Activated naive CD4-positive, alpha-beta T cell treated with anti-CD3 and anti-CD28 coated beads, Interleukin-2, amount 50 U/mL, for 72 hours (primary cell): ENCODE measurements around the gene GJA9. TPM values are rescaled to one million over a fixed set of nuclear protein-coding genes. Genes with fewer than 3 reads are reported as not detected.
A peak's percentile ranks its signal among the peaks of the same experiment; 100 is the strongest.
"Not testable (repeated sequence)": the region's sequence is repeated elsewhere in the genome, so short reads cannot be mapped to it uniquely, and the experiment has no call there.

Source experiments
- ATAC-seq, 2 donors: fragments of 150-1000 bp; cut with Tn5 transposase; 2 replicates each; pipeline ENCODE4 v1.10.0; 2021; ENCODE audit warnings: mild to moderate bottlenecking in 2 of 2, moderate library complexity in 2 of 2
- DNase-seq, 2 donors: peaks; one replicate each; pipeline ENCODE4 v3.0.0; 2021 to 2022; ENCODE audit warnings: low spot score in 2 of 2
- H3K27ac Mint-ChIP-seq, 2 donors: one replicate each; pipeline ENCODE4 v1.8.0; 2022; ENCODE audit warnings: mild to moderate bottlenecking in 2 of 2, mixed read lengths in 2 of 2
- H3K36me3 Mint-ChIP-seq, 2 donors: one replicate each; pipeline ENCODE4 v1.8.0; 2022; ENCODE audit warnings: mixed read lengths in 2 of 2
- H3K9me3 Mint-ChIP-seq, 2 donors: one replicate each; pipeline ENCODE4 v1.8.0; 2022; ENCODE audit warnings: mixed read lengths in 2 of 2
- total RNA-seq, 2 donors: library from RNA; stranded (reverse); gene quantifications; one replicate each; pipeline ENCODE4 v1.2.3, GENCODE V29; 2022

GJA9 gene
- total RNA-seq, 2 donors from 2014 or later, result not detected

DNA sequence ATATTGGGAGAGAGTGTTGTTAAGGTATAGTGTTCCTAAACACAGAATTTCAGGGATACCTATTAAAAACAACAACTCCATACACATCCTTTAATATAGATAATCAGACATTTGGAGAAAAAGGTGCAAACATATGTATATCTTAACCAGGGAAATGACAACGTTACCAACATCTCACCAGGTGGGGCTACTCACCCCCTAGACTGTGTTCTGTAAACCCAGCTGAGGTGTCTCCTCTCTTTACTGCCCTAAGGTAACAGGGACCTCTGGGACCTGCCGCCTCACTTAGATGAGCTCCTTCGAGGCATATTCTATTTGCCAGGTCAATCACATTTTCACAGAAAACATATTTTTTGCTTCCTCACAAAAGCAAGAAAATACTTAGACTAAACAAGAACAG lies 35.2 kb downstream of the GJA9 start:
- ATAC-seq (no peak), DNase-seq (no peak)
- Mint-ChIP-seq H3K36me3 (peaks cover 11 to 32% of the 10 kb centered on the region in 2 donors), H3K27ac (no peak overlapping the region), H3K9me3 (no peaks in the 10 kb centered on the region)

DNA sequence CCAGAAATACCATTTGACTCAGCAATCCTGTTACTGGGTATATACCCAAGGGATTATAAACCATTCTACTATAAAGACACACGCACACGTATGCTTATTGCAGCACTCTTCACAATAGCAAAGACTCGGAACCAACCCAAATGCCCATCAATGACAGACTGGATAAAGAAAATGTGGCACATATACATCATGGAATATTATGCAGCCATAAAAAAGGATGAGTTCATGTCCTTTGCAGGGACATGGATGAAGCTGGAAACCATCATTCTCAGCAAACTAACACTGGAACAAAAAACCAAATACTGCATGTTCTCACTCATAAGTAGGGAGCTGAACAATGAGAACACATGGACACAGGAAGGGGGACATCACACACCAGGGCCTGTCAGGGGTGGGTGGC lies 36.3 kb downstream of the GJA9 start:
- ATAC-seq, H3K27ac Mint-ChIP-seq, H3K9me3 Mint-ChIP-seq, DNase-seq: not testable (repeated sequence)
- H3K36me3 Mint-ChIP-seq, result peaks cover 11 to 22% of the 10 kb centered on the region in 2 donors

GRCh38 chr1:38840281-38840680 lies 41.1 kb downstream of the GJA9 start:
- no peak for ATAC-seq
- no peak for DNase-seq
- peak overlapping the region in 1 of 2 donors; percentile 45 for H3K27ac Mint-ChIP-seq
- H3K9me3 Mint-ChIP-seq, result no peaks in the 10 kb centered on the region
- peaks cover 13 to 18% of the 10 kb centered on the region in 2 donors for H3K36me3 Mint-ChIP-seq

DNA sequence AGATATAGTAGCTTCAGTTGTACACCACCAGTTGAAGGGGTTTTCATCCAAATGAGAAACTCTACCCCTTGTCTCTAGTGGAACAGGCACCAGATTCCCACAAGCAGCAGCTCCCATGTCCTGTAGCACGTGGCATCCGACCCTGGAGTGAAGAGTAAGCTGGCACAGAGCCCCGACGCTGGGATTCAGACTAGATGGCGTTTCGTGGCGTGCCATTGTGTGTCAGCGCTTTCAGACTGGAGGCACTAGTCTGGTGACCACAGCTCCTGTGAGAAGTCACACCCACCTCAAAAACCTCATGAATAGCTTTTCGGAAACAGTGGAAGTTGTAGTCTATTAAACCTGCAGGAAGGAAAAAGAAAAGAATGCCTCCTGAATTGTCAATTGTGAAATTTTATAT lies 42.0 kb downstream of the GJA9 start:
- no peaks in the 10 kb centered on the region for H3K9me3 Mint-ChIP-seq
- ATAC-seq, result no peak
- peaks cover 5 to 11% of the 10 kb centered on the region in 2 donors for H3K36me3 Mint-ChIP-seq
- H3K27ac Mint-ChIP-seq, result peak overlapping the region in 1 of 2 donors; percentile 69
- DNase-seq, result no peak

GRCh38 chr1:38836316-38836715 lies 45.1 kb downstream of the GJA9 start:
- H3K27ac Mint-ChIP-seq, H3K9me3 Mint-ChIP-seq, ATAC-seq, H3K36me3 Mint-ChIP-seq, DNase-seq: not testable (repeated sequence)

DNA sequence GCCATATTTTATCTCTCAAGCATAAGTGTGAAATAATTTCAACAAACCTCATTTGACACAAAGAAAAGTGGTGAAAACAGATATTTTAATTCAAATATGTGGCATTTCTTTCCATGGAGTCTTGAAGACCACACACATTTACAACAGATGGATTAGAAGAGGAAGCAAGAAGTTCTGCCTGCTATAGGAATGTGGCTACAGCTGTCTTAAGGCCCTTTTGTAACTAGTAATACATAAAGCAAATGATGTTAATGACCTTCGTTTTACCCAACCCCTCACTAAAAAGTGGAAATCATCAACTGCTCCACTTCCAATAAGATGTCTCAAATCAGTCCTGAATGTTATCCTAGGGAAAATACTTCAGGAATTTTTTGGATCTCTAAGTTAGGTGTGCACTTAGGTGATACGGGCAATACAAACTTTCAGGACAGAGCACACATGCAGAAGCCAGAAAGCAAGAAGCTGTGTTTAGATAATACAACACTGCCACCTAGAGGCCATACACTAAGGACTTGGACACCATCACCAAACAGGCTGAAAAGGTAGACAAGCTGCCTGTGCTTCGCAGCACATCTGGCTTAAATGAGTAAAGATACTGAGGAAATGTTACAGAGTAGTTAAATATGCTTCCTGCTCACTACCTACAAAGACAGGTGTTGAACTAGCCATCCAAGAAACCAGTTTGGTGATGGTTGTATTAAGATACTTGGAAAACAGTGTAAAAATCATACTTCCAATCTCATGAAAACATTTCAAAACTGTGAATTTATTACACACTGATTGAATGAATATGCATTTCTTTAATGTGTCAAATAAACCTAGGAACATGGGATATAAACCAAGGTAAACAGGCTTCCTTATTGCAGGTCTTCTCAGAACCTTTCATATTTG lies 46.2 kb downstream of the GJA9 start:
- ATAC-seq (peak; percentile 89 to 91), DNase-seq (peak in 1 of 2 donors; percentile 59)
- Mint-ChIP-seq H3K36me3 (peaks cover 0 to 6% of the 10 kb centered on the region in 2 donors), H3K27ac (no peak overlapping the region), H3K9me3 (no peaks in the 10 kb centered on the region)

DNA sequence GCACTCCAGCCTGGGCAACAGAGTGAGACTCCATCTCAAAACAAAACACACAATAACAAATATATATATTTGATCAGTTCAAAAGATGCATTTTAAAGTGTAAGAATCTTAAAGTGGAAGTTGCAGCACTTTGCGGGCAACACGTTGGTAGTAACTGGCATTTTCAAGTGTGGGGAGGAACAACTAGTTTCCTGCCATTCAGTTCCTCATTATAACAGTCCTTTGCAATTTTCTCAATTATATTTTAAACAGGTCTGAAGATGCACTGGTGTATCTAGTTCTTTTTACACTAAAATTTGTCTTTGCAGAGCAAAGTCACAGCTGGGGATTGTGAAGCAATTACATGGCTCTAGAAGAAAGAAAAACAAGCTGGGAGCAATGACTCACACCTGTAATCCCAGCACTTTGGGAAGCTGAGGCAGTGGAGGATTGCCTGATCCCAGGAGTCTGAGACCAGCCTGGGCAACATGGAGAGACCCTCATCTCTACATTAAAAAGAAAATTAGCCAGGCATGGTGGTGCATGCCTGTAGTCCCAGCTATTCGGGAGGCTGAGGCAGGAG lies 47.1 kb downstream of the GJA9 start:
- no peak for ATAC-seq
- no peak overlapping the region for H3K27ac Mint-ChIP-seq
- DNase-seq, result no peak
- H3K36me3 Mint-ChIP-seq, result peaks cover 0 to 4% of the 10 kb centered on the region in 2 donors
- no peaks in the 10 kb centered on the region for H3K9me3 Mint-ChIP-seq

DNA sequence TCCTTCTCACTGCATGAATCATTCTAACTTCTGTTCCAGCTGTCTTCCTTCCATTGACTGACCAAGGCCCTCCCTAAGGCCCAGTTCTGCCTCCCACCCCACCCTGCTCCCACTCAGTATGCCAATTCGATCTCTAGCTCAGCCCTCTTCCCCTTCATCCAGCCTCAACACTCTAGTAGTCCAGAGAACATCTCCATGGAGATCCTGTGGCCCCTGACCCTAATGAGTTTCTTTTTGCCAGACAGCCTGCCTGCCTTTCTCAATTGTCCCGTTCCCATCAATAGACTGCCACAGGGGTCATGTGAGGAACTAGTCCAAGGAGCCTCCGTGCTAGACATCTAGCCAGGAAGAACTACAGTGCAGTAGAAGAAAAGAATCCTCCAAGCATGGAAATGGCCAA lies 48.2 kb downstream of the GJA9 start:
- Mint-ChIP-seq H3K27ac (no peak overlapping the region), H3K9me3 (no peaks in the 10 kb centered on the region), H3K36me3 (no peaks in the 10 kb centered on the region)

DNA sequence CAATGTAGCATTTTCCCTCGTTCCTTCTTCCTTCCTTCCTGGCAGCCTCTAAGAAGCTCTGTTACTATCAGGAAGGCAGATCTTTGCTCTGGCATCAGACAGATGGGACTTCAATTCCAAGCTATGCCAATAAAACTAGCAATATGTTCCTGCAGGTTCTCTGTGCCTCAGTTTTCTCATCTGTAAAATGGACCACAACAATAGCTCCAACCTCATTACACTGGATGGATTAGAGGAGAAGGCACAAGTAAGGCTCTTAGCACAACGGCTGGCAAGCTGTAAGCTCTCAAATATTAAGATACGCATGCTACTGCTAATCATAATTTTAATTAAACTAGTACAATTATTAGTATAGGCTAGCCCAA lies 49.0 kb downstream of the GJA9 start:
- H3K36me3 Mint-ChIP-seq, result no peaks in the 10 kb centered on the region
- no peak overlapping the region for H3K27ac Mint-ChIP-seq
- no peak for ATAC-seq
- no peak for DNase-seq
- no peaks in the 10 kb centered on the region for H3K9me3 Mint-ChIP-seq

More for the DNA sequence above, 48.2 kb downstream of the GJA9 start:
- no peak for ATAC-seq
- DNase-seq, result no peak

DNA sequence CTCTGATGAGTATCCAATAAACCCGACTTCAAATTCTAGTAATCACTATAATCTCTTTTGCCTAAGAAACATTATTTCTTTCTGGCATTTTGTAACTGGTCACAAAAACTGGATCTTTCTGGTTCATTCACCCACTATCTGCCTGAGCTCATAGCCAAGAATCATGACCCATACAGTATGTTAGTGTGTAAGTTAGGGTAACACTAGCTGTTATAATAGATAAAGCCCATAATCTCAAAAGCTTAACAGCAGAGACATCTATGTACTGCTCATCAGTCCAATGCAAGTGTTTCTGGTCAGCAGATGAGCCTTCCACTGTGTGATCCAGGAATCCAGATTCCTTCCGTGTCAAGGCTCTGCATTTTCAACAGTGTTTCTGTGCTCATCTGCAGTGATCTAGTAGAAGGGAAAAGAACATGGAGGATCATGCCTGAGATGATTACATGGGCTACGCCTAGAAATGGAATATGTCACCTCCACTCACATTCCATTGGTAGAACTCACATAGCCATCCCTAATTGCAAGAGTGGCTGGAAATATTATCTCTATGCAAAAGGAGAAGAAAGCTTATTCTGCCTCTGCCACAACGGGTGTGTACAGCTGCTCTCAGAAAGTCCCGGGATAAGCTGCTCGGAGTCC lies 49.5 kb downstream of the GJA9 start:
- ATAC-seq (no peak), DNase-seq (no peak)
- no peaks in the 10 kb centered on the region for H3K9me3 Mint-ChIP-seq
- H3K36me3 Mint-ChIP-seq, result no peaks in the 10 kb centered on the region
- H3K27ac Mint-ChIP-seq, result no peak overlapping the region

- DNase-seq, result no peak
- ATAC-seq, result no peak
- H3K36me3 Mint-ChIP-seq, result no peaks in the 10 kb centered on the region
- H3K9me3 Mint-ChIP-seq, result no peaks in the 10 kb centered on the region
- H3K27ac Mint-ChIP-seq, result no peak overlapping the region
These were observed 52.0 kb downstream of the GJA9 start for GRCh38 chr1:38829368-38829767.

GRCh38 chr1:38827318-38827717 lies 54.1 kb downstream of the GJA9 start:
- no peaks in the 10 kb centered on the region for H3K9me3 Mint-ChIP-seq
- no peak for DNase-seq
- no peaks in the 10 kb centered on the region for H3K36me3 Mint-ChIP-seq

DNA sequence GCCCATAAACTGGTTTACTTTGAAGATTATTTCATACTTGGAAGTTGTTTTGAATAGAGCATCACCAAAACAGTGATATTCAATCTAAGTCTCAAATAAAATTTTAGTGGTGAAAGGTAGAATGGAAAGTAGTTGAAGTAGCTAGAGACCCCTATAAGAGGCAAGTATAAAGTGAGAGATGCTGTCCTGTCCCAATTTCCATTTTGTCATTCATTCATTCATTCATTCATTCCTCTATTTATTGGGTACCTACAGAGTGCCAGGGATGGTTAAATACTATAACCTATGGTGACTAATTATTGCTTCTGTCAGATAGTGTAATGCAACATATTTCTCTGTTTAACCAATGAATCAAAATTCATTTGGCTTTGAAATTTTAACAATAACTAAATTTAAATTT lies 54.5 kb downstream of the GJA9 start:
- ATAC-seq, result no peak
- Mint-ChIP-seq H3K9me3 (no peaks in the 10 kb centered on the region), H3K27ac (no peak overlapping the region), H3K36me3 (no peaks in the 10 kb centered on the region)
- no peak for DNase-seq

More at GRCh38 chr1:38827318-38827717, 54.1 kb downstream of the GJA9 start:
- H3K27ac Mint-ChIP-seq, result no peak overlapping the region
- ATAC-seq, result no peak

- ATAC-seq (no peak), DNase-seq (no peak)
- H3K36me3 Mint-ChIP-seq, result no peaks in the 10 kb centered on the region
- H3K27ac Mint-ChIP-seq, result no peak overlapping the region
- H3K9me3 Mint-ChIP-seq, result no peaks in the 10 kb centered on the region
These were observed 55.1 kb downstream of the GJA9 start for GRCh38 chr1:38826262-38826661.
